ENCODE data around the gene PRPF8.
A peak's percentile ranks its signal among the peaks of the same experiment; 100 is the strongest.

PRPF8 gene

GRCh38 chr17:1684378-1685189, at the start of gene PRPF8:
TSS of gene PRPF8 (minus strand) at chr17:1684867. CDS start at chr17:1684571, 296 bp downstream.
- Histone ChIP-seq H4K20me1 (ENCODE audit: insufficient read depth, low read length) (peaks cover 45% of the 10 kb centered on the region), H3K4me1 (ENCODE audit: insufficient read depth, low read length) (peaks cover 43% of the 10 kb centered on the region), H2AFZ (ENCODE audit: low read depth, low read length) (peak within 1 kb of the TSS; percentile 94), H3K27ac (ENCODE audit: low read length) (peak within 1 kb of the TSS; percentile 90), H3K79me2 (ENCODE audit: insufficient read depth, low read length) (peaks cover 54% of the 10 kb centered on the region), H3K27me3 (ENCODE audit: insufficient read depth, low read length, poor library complexity) (no peaks in the 10 kb centered on the region), H3K36me3 (ENCODE audit: insufficient read depth, low read length) (peaks cover 41% of the 10 kb centered on the region), H3K9me3 (ENCODE audit: insufficient read depth, low read length, severe bottlenecking) (no peaks in the 10 kb centered on the region), H3K9ac (ENCODE audit: low read depth, low read length) (peak within 1 kb of the TSS; percentile 98), H3K4me2 (ENCODE audit: insufficient read depth, low read length) (peak within 1 kb of the TSS; percentile 86), H3K4me3 (ENCODE audit: low read depth in 1 of 2, low read length in 2 of 2) (peak within 1 kb of the TSS; percentile 94 to 95)
- ATAC-seq (ENCODE audit: insufficient read depth, low read depth) = peak; percentile 98
- DNase-seq = peak; percentile 98
- no peak for TF ChIP-seq EZH2 (IDR thresholded peaks at IDR 0.05; ENCODE audit: borderline replicate concordance, low read depth, low read length, severe bottlenecking)
- TF ChIP-seq, protein P1, sequence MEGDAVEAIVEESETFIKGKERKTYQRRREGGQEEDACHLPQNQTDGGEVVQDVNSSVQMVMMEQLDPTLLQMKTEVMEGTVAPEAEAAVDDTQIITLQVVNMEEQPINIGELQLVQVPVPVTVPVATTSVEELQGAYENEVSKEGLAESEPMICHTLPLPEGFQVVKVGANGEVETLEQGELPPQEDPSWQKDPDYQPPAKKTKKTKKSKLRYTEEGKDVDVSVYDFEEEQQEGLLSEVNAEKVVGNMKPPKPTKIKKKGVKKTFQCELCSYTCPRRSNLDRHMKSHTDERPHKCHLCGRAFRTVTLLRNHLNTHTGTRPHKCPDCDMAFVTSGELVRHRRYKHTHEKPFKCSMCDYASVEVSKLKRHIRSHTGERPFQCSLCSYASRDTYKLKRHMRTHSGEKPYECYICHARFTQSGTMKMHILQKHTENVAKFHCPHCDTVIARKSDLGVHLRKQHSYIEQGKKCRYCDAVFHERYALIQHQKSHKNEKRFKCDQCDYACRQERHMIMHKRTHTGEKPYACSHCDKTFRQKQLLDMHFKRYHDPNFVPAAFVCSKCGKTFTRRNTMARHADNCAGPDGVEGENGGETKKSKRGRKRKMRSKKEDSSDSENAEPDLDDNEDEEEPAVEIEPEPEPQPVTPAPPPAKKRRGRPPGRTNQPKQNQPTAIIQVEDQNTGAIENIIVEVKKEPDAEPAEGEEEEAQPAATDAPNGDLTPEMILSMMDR (IDR thresholded peaks at IDR 0.05; ENCODE audit: borderline replicate concordance, extremely low read depth, low read length, poor library complexity, severe bottlenecking) = no peak

- Histone ChIP-seq H2AFZ (ENCODE audit: low read depth, low read length) (no peak overlapping the region), H3K4me3 (ENCODE audit: low read depth in 1 of 2, low read length in 2 of 2) (no peak overlapping the region), H3K9me3 (ENCODE audit: insufficient read depth, low read length, severe bottlenecking) (no peaks in the 10 kb centered on the region), H3K9ac (ENCODE audit: low read depth, low read length) (no peak overlapping the region), H3K36me3 (ENCODE audit: insufficient read depth, low read length) (peaks cover 15% of the 10 kb centered on the region), H3K4me2 (ENCODE audit: insufficient read depth, low read length) (no peak overlapping the region), H4K20me1 (ENCODE audit: insufficient read depth, low read length) (no peaks in the 10 kb centered on the region), H3K27ac (ENCODE audit: low read length) (no peak overlapping the region), H3K27me3 (ENCODE audit: insufficient read depth, low read length, poor library complexity) (no peaks in the 10 kb centered on the region), H3K79me2 (ENCODE audit: insufficient read depth, low read length) (no peaks in the 10 kb centered on the region), H3K4me1 (ENCODE audit: insufficient read depth, low read length) (no peaks in the 10 kb centered on the region)
- ATAC-seq (ENCODE audit: insufficient read depth, low read depth) (no peak), DNase-seq (no peak)
- no peak for TF ChIP-seq EZH2 (IDR thresholded peaks at IDR 0.05; ENCODE audit: borderline replicate concordance, low read depth, low read length, severe bottlenecking)
- TF ChIP-seq, protein P1 (IDR thresholded peaks at IDR 0.05; ENCODE audit: borderline replicate concordance, extremely low read depth, low read length, poor library complexity, severe bottlenecking) = no peak
These were observed 49.1 kb upstream of the PRPF8 start for GRCh38 chr17:1733759-1734158.

DNA sequence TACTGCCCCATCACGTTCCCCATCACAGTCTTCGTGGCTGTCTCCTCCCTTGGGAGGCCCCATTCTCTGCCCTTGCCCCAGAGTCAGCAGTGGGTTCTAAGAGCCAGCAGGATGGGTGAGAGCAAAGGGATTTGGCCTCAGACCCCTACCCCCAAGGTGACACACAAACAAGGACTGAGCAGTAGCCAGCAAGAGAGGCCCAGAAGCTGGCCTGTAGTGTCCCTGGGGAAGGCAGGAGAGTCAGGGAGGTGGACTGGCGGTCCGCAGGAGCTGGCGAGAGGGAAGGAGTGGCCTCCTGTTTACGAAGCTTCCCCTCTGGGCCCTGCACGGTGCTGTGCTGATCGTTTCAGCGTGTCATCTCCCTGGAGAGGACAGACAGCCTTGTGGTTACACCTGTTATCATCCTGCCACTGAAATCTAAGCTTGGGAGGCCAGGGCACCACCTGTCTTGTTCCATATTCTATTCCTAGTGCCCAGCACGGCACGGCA, 48.2 kb upstream of the PRPF8 start:
- H3K4me1 ChIP-seq (ENCODE audit: insufficient read depth, low read length) = no peaks in the 10 kb centered on the region
- no peak overlapping the region for H3K27ac ChIP-seq (ENCODE audit: low read length)
- no peak overlapping the region for H3K9ac ChIP-seq (ENCODE audit: low read depth, low read length)
- H3K27me3 ChIP-seq (ENCODE audit: insufficient read depth, low read length, poor library complexity) = no peaks in the 10 kb centered on the region
- no peaks in the 10 kb centered on the region for H3K9me3 ChIP-seq (ENCODE audit: insufficient read depth, low read length, severe bottlenecking)
- no peak overlapping the region for H2AFZ ChIP-seq (ENCODE audit: low read depth, low read length)
- no peak overlapping the region for H3K4me2 ChIP-seq (ENCODE audit: insufficient read depth, low read length)
- no peaks in the 10 kb centered on the region for H4K20me1 ChIP-seq (ENCODE audit: insufficient read depth, low read length)
- no peak overlapping the region for H3K4me3 ChIP-seq (ENCODE audit: low read depth in 1 of 2, low read length in 2 of 2)
- DNase-seq (no peak), ATAC-seq (ENCODE audit: insufficient read depth, low read depth) (0 out of 3 replicates have a peak, but pooled peaks have one; percentile 36)
- no peak for TF ChIP-seq EZH2 (IDR thresholded peaks at IDR 0.05; ENCODE audit: borderline replicate concordance, low read depth, low read length, severe bottlenecking)
- TF ChIP-seq, protein P1 (IDR thresholded peaks at IDR 0.05; ENCODE audit: borderline replicate concordance, extremely low read depth, low read length, poor library complexity, severe bottlenecking) = no peak
- no peaks in the 10 kb centered on the region for H3K79me2 ChIP-seq (ENCODE audit: insufficient read depth, low read length)
- peaks cover 20% of the 10 kb centered on the region for H3K36me3 ChIP-seq (ENCODE audit: insufficient read depth, low read length)

Measured in DND-41 (cell line).